GM20431 (cell line): ENCODE data around the gene LENEP.

Experiments used
- in situ Hi-C: fragments of 300-500 bp; cut with MseI, MboI; formaldehyde crosslinking; loops from one replicate; pipeline ENCODE4 v1.15.0; 2020; ENCODE audit warnings: low sequenced_read_pairs; ENCODE audit not compliant: unreplicated experiment

Gene LENEP

DNA sequence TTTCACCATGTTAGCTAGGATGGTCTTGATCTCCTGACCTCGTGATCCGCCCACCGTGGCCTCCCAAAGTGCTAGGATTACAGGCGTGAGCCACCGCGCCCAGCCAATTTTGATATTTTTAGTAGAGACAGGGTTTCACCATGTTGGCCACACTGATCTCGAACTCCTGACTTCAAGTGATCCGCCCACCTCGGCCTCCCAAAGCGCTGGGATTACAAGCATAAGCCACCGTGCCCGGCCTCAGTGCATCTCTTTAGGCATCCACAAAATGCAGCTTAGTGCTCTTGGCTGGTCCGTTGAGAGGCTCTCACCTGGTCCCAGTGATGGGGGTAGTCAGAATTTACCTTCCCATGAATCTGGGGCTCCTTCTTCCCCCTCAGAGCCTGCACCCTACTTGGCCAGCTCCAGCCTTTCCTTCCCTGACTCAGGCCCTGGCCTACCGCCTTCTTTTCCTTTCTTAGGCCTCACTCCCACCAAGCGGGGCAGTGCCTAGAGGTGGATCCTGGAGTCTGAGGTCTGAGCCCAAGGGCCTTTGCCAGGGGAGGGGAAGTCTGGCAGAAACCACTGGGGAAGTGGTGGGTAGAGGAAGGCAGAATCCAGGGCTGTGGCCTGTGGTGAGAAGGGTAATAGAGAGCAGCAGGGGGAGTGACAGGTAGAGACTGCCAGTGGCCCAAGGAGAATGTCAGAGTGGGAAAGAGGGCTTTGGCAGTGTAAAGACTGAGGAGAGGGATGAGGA, 3.7 kb downstream of the LENEP start:
- in situ Hi-C loops: no loop called here

DNA sequence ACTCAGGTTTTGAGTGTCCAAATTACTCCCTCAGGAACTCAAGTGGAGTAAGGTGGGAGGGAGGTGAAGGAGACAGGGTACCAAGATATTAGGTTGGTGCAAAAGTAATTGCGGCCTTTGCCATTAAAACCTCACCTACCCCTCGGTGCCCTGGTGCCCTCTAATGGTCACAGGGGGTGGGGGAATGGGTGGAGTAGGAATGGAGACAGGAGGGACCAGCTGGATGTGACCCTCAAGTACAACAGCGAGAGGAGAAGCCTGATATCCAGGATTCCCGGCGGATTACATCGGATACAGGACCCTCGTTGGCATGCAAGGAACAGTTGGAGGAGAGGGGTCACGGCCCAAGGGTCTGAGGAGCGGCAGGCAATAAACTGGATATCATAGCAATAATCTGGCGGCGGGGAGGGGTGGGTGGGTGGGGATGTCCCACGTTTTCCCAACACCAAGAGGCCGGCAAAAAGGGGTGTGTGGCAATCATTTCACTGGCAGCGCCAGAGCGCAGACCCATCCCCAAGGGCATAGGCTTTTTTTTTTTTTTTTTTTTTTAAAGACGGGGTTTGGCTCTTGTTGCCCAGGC, 4.9 kb downstream of the LENEP start:
- in situ Hi-C loops: no loop called here

DNA sequence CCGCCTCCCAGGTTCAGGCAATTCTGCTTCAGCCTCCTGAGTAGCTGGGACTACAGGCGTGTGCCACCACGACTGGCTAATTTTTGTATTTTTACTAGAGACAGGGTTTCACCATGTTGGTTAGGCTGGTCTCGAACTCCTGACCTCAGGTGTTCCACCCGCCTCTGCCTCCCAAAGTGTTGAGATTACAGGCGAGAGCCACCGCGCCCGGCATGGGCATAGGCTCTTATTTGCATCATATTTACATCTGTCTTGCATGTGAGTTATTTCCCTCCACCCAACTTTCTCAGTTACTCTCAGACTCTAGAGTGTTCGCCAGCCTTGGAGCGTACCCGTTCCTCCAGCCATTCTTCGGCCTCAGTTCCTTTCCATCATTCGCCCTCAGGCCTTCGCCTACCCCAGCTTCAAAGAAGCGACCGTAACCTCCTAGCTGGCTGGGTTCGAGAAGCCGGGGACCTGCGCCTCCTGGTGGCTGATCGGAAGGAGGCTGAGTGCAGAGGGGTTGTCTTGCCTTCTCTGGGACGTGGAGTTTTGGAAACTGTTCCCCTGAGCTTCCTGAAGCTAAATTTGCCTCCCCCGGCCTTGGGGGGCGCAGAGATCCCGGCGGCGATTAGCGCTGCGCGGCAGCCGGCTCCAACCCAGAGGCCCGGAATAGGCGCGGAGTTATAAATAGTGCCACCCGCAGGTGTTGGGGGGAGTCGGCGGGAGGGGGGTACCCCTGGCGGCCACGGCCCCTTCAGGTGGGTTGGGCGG, 5.6 kb downstream of the LENEP start:
- in situ Hi-C loops: no loop called here

DNA sequence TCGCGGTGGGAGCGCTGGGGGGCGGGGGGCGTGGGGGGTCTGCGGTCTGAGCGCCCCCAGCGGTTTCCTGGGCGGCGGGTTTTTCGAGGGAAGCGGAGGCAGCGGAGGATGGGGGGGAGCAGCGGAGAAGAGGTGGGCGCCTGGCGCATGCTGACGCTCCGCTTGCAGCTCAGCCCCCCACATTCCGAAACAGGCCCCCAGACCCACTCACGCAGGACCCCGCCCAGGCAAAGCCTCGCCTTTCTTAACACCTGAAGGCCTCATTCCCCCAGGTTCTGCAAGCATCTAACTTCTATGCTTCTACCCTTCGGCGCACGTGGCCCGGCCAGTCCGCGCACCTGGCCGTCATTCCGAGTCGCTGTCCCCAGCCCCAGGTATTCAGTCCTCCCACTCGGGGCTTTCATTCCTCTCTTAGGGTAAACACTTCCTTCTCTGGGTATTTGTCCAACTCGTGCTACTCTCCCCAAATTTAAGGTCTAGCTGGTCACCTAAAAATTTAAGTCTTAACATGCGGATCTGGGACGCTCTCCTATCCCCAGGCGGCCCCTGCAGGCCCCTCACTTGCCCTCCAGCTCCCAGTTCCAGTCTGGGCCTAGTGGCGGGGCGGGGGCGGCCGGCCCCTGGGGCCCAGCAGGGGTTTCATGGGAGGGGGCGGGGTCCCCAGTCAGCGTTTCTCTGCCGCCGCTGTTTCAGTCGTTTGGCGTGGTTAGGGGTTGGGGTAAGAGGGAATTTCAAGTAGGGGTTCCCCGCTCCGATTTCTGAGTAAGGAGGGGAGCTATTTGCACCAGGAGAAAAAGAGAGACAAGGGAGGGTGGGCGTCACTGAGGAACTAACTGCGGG, 6.4 kb downstream of the LENEP start:
- in situ Hi-C loops: no loop called here

DNA sequence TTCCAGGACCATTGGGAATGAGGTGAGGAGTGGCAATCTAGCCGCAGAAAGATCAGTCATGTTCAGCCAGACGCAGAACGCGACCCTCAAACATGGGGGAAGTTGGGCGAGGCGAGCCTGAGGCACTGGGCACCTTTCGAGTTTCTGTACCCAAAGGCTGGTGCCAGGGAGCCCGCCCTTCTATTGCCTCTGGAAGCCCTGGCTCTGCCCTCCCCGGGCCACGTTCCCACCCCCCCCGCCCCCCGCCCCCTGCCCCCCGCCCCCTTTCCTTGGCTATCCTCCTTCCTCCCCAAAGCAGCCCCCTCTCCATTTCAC, 7.0 kb downstream of the LENEP start:
- in situ Hi-C loops: no loop called here

DNA sequence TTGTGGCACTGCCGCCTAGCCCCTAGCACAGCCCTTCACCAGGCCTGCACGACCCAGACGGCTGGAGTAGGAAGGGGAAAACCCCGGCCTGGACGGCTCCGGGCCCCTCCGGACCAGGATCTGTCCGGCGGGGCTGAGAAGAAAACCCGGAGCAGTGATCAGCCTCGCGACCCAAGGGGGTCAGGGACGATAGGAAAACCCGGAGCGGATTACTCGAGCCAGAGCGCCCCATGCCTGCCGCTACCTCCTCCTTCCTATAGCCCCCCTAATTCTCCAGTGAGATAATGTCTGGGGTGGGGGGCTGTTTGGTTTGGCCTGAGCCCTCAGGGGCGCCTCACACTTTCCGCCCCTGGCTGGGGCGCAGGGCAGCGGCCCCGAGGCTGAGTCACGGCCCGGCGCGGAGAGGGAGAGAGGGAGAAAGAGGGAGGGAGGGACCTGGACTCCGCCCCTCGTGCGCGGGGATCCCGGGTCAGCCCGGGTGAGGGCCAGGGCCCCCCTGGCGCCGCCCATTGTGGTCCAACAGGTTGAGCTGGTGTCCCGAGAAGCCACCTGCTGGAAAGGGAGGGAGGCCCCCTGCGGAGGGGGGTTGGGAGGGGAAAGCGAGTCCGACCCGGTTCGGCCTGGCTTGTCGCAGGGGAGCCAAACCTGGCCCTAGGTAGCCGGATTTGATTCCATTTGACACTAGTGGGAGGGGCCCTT, 7.5 kb downstream of the LENEP start:
- in situ Hi-C loops: no loop called here

DNA sequence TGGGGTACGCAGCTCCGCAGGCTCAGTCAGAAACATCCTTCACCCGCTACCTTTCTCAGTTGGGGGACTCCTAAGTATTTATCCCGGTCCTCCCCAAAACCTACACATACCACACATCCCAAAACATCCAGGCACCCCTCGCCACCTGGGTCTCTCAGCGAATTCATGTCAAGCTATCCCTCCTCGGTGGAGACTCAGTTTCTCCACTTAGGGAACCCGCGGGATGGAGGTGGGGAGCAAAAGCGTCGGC, 8.0 kb downstream of the LENEP start:
- in situ Hi-C loops: no loop called here

DNA sequence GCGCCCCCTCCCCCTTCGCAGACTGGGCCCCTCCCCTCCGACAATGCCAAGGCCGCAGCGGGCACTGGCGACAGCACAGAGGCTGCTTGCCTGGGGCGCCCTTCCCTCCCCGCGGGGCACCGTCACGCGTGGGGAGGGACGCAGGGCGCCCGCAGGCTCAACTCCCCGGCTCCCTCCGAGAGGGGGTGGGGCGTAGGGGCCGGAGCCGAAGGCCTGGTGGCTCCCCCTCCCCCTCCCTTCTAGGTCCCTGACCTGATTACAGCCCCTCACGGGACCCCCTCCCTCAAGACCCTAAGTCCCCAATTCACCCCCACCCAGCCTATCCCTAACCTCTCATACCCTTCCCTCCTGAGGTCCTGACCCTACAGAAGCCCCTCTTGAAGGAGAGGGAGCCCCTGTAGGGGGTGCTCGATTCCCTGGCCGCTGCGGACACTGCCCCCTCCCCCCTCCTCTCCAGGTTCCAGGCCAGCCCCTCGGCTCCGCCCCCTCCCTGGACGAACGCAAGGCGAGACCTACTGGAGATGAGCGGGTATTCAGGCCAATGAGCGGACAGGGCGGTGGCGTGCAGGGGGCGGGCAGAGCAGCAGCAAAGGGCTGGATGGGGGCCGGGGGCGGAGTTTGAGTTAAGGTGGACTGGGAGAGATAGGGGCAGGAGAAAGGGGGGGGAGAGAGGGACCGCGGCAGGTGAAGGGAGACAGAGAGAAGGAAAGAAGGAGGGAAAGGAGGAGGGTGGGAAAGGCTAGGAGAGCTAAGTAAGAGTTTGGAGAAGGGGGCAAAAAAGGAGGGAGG, 8.5 kb downstream of the LENEP start:
- in situ Hi-C loops: no loop called here

DNA sequence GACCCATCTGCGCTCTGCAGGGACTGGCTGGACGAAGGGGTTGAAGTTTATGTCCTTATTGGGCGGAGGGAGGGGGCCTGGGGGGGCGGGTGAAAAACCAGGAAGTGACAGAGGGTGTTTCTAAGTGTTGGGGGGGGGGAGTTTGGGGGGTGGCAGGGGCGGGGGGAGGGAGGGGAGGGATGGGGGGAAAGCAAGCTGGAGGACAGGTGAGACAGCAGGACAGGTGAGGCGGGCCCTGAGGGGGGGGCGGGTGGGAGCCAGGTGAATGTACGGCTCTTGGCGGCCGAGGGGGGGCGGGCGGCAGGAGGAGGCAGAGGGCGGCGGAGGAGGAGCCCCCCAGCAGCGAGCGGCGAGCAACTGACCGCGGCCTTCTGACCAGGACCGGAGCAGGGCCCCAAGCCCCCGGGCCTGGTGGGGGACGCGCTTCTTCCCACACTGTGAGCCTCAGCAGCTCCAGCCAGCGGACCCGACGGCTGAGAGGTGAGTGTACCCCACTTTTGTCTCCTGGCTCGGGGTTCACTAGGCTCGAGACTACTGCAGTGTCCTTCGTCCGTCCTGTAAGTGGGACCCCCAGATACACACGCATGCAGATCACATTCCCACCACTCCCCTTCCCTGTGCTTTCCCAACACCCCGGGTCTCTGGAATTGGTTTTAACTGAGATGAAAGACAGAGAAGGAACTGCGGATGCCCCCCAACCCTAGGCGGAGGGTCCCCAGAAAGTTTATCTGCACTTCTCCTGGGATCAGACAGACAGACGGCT, 9.3 kb downstream of the LENEP start, which contains the start of gene ZBTB7B:
TSS of gene ZBTB7B (plus strand) at position 339 of the 763 bp plus-strand sequence. CDS start 11,859 bp downstream, outside the sequence.
- in situ Hi-C loops: no loop called here

DNA sequence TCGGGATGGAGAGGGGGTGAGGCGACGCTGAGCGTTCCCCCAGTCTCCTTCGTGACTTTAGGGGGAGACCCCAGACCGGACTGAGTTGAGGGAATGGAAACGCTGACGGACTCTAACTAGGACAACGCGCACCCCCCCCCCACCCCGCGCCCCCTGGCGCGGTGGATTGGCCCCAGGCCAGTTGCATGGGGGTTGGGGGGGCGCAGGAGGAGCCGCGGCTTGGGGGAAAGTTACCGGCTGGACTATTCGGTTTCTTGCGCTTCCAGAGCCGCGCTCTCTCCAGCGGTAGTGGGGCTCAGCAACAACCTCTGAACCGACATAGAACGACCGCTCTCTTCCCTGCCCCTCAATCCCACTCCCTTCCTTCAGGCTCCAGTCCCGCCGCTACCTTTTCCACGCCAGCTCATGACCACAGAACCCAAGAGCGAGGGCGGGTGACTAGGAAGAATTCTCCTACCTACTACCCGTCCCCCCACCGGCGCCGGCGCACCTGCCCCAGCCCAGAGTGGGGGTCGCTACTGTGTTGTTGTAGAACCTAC, 9.9 kb downstream of the LENEP start:
- in situ Hi-C loops: no loop called here

DNA sequence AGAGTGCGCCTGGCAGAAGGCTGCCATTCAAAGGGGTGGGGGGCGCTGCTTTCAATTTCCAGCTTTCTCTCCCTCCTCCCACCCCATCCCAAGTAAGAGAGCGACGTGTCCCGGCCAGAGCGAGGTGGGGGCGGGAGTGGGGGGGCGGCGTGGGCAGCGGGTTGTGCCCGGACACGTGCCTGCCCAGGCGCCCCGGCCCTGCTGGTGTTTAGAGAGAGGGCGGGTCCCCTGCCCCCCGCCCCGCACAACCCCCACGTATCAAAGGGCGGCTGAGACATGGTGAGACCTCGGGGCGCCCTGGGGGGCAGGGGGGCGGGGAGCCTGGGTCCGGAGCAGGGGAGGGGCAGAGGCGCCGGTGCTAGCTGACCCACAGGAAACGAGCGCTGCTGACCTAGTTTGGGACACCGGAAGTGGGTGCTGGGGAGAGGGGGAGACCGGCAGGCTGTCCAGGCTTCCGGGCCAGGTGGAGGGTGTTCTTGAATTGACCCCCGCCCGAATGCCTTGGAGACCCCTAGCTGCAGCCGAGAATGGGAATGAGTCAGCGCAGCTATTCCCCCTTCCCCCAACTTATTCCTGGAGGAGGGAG, 10.5 kb downstream of the LENEP start:
- in situ Hi-C loops: no loop called here

DNA sequence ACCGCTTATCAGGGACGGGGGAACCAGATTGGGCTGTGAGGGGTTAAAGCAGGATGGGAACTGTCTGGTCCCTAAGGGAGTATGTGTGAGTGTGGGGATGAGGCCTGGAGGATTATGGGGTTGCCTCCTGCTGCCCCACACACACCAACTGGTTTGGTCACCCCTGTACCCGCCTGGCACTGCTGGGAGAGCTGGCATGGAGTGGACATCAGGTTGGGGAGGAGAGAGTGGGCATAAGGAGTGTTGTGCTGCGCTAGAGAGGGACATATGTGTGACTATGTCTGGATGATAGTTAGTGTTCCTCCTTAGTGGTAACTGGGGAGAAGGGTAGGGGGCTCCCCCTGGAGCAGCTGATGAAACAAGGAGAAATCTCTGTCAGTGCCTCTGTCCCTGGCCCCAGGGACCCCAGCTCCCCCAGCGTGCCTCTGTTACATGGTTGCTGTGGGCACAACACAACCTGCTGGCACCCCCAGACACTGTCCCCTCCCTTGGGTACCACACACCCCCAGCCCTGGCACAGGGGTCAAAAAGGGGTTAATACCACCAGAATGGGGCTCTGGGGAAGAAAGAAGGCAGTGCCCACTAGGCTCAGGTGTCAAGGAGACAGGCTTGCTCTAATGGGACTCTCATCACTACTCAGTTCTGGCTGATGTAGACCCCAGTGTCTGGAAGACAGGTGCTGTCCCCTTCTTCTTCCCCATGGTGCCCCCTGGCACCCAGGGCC, 11.1 kb downstream of the LENEP start:
- in situ Hi-C loops: no loop called here

DNA sequence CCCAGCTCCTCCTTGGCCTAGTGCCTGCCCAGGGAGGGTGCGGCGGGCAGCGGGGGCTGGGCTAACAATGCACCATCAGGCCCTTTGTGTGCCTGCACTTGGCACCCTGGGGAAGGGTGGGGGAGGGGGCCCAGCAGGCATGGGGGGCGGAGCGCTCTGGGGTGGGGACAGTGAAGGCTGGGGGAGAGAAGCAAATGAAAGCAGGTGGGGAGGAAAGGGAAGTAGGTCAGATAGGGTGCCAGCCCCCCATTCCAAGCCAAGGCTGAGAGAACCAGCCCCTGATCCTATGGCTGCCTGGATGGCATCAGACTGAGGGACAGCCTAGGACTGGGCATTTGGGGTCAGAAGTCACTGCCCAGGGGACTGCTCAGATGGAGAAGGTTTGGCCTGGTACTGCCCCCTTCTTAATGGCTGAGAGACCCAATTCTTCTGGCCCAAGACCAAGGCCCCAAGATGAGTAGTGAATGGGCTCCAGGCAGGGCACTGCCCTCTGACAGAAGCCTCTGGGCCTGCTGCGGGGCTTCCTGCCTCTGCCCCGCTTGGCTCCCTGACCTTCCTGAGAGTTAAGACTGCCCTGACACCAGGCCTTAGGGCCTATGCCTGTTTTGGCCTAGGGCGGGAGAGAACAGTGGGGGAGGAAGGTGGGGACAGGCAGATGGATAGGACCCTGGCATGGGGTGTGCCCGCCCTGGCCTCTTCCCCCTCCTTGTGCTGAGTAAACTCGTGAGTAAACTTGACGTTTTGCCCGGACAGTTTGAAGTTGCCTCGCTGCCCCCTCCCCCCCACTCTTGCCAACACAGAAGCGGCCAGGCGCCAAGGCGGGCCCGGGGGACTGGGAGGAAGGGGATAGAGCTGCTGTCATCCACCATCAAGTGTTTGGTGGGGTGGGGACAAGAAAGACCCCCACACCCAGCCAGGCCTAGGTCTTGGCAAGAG, 12.0 kb downstream of the LENEP start:
- in situ Hi-C loops: no loop called here

DNA sequence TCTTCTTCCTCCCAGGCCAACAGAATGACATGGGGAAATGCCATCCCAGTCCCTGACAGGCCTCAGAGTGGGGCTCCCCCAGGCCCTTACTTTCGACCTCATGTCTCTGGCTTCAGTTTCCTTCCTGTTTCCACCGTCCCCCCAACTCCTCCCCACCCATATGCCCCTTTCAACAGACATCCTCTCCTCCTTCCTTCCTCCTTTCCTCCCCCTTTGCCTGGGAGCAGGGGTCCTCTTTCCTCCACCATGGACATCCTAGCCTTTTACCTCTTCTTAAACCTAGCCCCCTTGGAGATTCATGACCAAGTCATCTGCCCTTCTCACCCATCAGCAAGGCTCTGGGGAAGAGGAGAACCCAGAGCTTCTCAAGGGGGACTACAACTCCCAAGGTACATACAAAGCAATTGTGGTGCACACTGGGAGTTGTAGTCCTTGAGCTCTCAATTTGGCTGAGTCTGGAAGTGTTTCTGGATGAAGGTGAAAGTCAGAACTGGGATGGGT, 13.3 kb downstream of the LENEP start:
- in situ Hi-C loops: no loop called here

DNA sequence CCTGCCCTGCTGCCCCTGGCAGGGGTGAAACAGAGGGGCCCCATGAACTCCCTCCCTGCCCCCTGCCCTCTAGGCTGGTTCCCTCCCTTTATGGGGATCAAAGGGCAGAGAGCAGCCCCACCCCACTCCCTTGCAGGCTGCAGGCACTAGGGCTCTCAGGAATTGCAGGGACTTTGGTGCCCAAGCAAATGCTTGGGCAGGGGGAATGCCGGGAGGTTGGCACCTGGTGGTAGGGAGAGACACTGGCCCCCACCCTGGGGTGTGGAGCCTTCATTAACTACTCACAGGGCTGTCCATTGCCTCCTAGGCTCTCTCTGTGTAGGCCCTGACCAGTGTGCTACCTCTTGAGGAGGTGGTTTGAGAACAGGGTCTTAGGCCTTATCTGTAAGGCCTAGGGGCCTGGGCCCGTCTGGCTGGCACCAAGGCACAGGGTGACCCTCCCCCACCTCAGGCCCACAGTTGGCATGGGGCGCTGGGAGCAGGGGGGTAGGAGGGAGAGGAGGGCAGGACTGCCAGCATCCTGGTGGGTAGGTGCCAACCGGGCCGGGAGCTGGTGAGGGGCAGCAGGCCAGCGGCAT, 14.0 kb downstream of the LENEP start:
- in situ Hi-C loops: no loop called here
